Lung (tissue), 12 donors: ENCODE results near the gene DTL. TPM values are rescaled to one million over a fixed set of nuclear protein-coding genes. Genes with fewer than 3 reads are reported as not detected.

Experiments
- ATAC-seq: fragments of 200-7000 bp; cut with Tn5 transposase; one replicate; pipeline ENCODE4 v1.9.1; 2020; ENCODE audit warnings: moderate number of reproducible peaks; ENCODE audit not compliant: insufficient read depth, low FRiP score
- DNase-seq, 3 donors: peaks; one replicate each; pipeline ENCODE4 v3.0.0-alpha.2; 2013 to 2017
- H3K27ac ChIP-seq, 2 donors: one replicate each; pipeline ENCODE4 v1.5.1; 2013; ENCODE audit warnings: mild to moderate bottlenecking in 2 of 2, moderate library complexity in 2 of 2, control low read depth in 1 of 2, inconsistent platforms in 1 of 2, low read depth in 1 of 2, low read length in 1 of 2
- H3K27me3 ChIP-seq, 3 donors: one replicate each; pipeline ENCODE4 v1.5.1; 2013; ENCODE audit warnings: low read length in 2 of 3; ENCODE audit not compliant: control insufficient read depth in 3 of 3, insufficient read depth in 3 of 3
- H3K36me3 ChIP-seq, 4 donors: one replicate each; pipeline ENCODE4 v1.5.1; 2013; ENCODE audit warnings: low read length in 4 of 4, mild to moderate bottlenecking in 1 of 4, moderate library complexity in 1 of 4; ENCODE audit not compliant: control insufficient read depth in 4 of 4, insufficient read depth in 4 of 4
- H3K4me1 ChIP-seq, 5 donors: one replicate each; pipeline ENCODE4 v1.5.1; 2013; ENCODE audit warnings: low read length in 5 of 5, mild to moderate bottlenecking in 2 of 5, moderate library complexity in 1 of 5; ENCODE audit not compliant: control insufficient read depth in 5 of 5, insufficient read depth in 5 of 5
- H3K4me3 ChIP-seq: one replicate; pipeline ENCODE4 v1.5.1; 2013; ENCODE audit warnings: mild to moderate bottlenecking, control low read depth, moderate library complexity
- H3K9ac ChIP-seq, 2 donors: one replicate each; pipeline ENCODE4 v1.5.1; 2013; ENCODE audit warnings: low read length in 2 of 2, control low read depth in 1 of 2; ENCODE audit not compliant: insufficient read depth in 1 of 2
- H3K9me3 ChIP-seq, 4 donors: one replicate each; pipeline ENCODE4 v1.5.1; 2013; ENCODE audit warnings: low read length in 3 of 4, mild to moderate bottlenecking in 1 of 4, moderate library complexity in 1 of 4; ENCODE audit not compliant: control insufficient read depth in 4 of 4, insufficient read depth in 3 of 4
- WGBS, 2 donors: extraction: QIAGEN DNeasy Blood & Tissue Kit; methylation state at CpG; one replicate each; pipeline ENCODE4 v1.1.7; 2013; 5-methylcytosine and 5-hydroxymethylcytosine counted together
- polyA plus RNA-seq, 2 donors: library from polyadenylated mRNA; stranded (reverse); fragments of 200-250 nt; gene quantifications; one replicate each; pipeline ENCODE4 v1.2.1, GENCODE V29; 2013
- total RNA-seq, 2 donors: library from RNA; depleted of rRNA in 1 of 2; stranded (reverse); fragments of >200 nt in 1 of 2; gene quantifications; one replicate each; pipeline ENCODE4 v1.2.1, GENCODE V29; 2014 to 2021
- TF ChIP-seq, protein P1 (sequence below): IDR thresholded peaks from 2 replicates; pipeline ENCODE4 v1.5.1; 2012; ENCODE audit warnings: mild to moderate bottlenecking; ENCODE audit errors: control extremely low read depth, extremely low read depth
- donor health status: control.
- donor health status: control.
- donor health status: Bipolar disorder and iron deficiency.
- donor health status: healthy.
- donor health status: DM: yes; HTN: yes; CAD: no.

DTL gene
- total and polyA plus RNA-seq, 4 donors = 1.1 to 27.8 (median 3.4) TPM

GRCh38 chr1:212101735-212102134, 66.2 kb downstream of the DTL start:
- ATAC-seq = no peak

DNA sequence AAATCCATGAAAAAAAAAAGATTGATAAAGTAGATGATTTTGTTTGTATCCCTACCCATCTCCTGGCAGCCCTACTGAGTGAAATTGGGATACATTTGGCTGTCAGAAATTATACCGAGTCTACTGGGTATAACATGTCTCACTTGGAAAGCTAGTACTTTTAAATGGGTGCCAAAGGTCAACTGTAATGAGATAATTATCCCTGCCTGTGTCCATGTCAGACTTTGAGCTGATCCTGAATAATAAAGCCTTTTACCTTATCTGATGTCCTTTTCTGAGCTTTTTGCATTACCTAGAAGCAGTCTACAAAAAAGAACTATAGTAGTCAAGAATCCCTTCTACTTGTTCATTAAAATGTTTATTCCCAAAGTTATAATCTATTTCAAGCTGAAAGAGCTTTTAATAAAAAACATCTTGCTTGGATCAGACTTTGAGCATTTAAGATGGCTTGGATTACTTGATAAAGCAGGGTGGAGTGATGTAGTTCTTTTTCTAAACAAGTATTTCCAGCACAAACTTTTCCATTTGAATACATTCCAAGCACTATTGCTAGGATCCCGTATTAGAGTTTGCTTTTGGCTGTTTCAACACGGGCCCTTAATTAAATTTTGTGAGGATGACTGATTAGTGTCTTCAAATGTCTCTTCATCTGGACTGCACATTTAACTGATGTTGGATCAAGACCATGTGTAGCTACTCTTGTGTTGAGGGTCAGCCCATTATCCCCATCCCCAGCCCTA, 69.2 kb downstream of the DTL start:
- Histone ChIP-seq H3K27me3 (no peaks in the 10 kb centered on the region), H3K9ac (no peak overlapping the region), H3K36me3 (no peaks in the 10 kb centered on the region), H3K4me1 (peaks cover 0 to 54% (median 12%) of the 10 kb centered on the region in 5 donors), H3K4me3 (no peak overlapping the region), H3K27ac (no peak overlapping the region), H3K9me3 (no peaks in the 10 kb centered on the region)
- whole genome bisulfite sequencing, 2 donors = 49 to 61% methylated on average over 3 of the region's 3 CpGs
- TF ChIP-seq, protein P1, sequence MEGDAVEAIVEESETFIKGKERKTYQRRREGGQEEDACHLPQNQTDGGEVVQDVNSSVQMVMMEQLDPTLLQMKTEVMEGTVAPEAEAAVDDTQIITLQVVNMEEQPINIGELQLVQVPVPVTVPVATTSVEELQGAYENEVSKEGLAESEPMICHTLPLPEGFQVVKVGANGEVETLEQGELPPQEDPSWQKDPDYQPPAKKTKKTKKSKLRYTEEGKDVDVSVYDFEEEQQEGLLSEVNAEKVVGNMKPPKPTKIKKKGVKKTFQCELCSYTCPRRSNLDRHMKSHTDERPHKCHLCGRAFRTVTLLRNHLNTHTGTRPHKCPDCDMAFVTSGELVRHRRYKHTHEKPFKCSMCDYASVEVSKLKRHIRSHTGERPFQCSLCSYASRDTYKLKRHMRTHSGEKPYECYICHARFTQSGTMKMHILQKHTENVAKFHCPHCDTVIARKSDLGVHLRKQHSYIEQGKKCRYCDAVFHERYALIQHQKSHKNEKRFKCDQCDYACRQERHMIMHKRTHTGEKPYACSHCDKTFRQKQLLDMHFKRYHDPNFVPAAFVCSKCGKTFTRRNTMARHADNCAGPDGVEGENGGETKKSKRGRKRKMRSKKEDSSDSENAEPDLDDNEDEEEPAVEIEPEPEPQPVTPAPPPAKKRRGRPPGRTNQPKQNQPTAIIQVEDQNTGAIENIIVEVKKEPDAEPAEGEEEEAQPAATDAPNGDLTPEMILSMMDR = no peak
- DNase-seq (peak in 2 of 3 donors; percentile 63 to 73), ATAC-seq (no peak)

More at GRCh38 chr1:212101735-212102134, 66.2 kb downstream of the DTL start:
- no peak for DNase-seq
- 96% methylated on average over 2 of the region's 2 CpGs for WGBS, 2 donors
- Histone ChIP-seq H3K27ac (no peak overlapping the region), H3K27me3 (no peaks in the 10 kb centered on the region), H3K9ac (no peak overlapping the region), H3K4me3 (no peak overlapping the region), H3K4me1 (peaks cover 0 to 38% (median 8%) of the 10 kb centered on the region in 5 donors), H3K36me3 (no peaks in the 10 kb centered on the region), H3K9me3 (peaks cover 0 to 4% (median 0%) of the 10 kb centered on the region in 4 donors)
- TF ChIP-seq, protein P1 = no peak

GRCh38 chr1:212106286-212106792, 70.8 kb downstream of the DTL start:
- Histone ChIP-seq H3K27ac (no peak overlapping the region), H3K4me3 (no peak overlapping the region), H3K9ac (no peak overlapping the region), H3K9me3 (no peaks in the 10 kb centered on the region), H3K27me3 (no peaks in the 10 kb centered on the region), H3K4me1 (peaks cover 1 to 61% (median 17%) of the 10 kb centered on the region in 5 donors), H3K36me3 (no peaks in the 10 kb centered on the region)
- WGBS, 2 donors = 72 to 81% methylated on average over 1 of the region's 1 CpG
- DNase-seq (no peak), ATAC-seq (no peak)
- TF ChIP-seq, protein P1 = no peak
